ENCODE measurements around the gene NR3C1. TPM values are rescaled to one million over a fixed set of nuclear protein-coding genes. Genes with fewer than 3 reads are reported as not detected.

The NR3C1 gene
- total and polyA plus RNA-seq, 2 donors (not counting 1 experiment from before 2014, with no cell fraction given): 17.6 to 218 TPM

GRCh38 chr5:143258559-143259253 is 144.8 kb downstream of the NR3C1 start:
- H3K9me3 ChIP-seq (ENCODE audit: control extremely low read depth in 1 of 3, control insufficient read depth in 2 of 3, insufficient read depth in 1 of 3, low read length in 2 of 3): no peaks in the 10 kb centered on the region
- H3K9ac ChIP-seq (ENCODE audit: low read length): no peak overlapping the region
- POLR2A ChIA-PET: no interaction called here
- H3K4me2 ChIP-seq (replicated peaks; ENCODE audit: low read depth, low read length, poor library complexity, severe bottlenecking): no peak overlapping the region
- H3K79me2 ChIP-seq (ENCODE audit: control insufficient read depth, insufficient read depth, low read length): no peaks in the 10 kb centered on the region
- H4K20me1 ChIP-seq (ENCODE audit: control insufficient read depth, insufficient read depth, low read length, poor library complexity, severe bottlenecking): no peaks in the 10 kb centered on the region
- no peaks in the 10 kb centered on the region for H3K36me3 ChIP-seq (replicated peaks in 1 of 2; ENCODE audit: control extremely low read depth in 1 of 2, control insufficient read depth in 1 of 2, extremely low read depth in 1 of 2, insufficient read depth in 2 of 2, low read length in 1 of 2)
- no peaks in the 10 kb centered on the region for H3K4me1 ChIP-seq (ENCODE audit: control insufficient read depth in 2 of 2, insufficient read depth in 2 of 2, low read length in 2 of 2)
- H2AFZ ChIP-seq (ENCODE audit: insufficient read depth, low read depth, low read length, poor library complexity, severe bottlenecking): no peak overlapping the region
- Mint-ChIP-seq H3K27ac (no peak overlapping the region), H3K27me3 (no peaks in the 10 kb centered on the region), H3K4me3 (no peak overlapping the region), H3K9me3 (ENCODE audit: insufficient read depth) (no peaks in the 10 kb centered on the region), H3K4me1 (no peaks in the 10 kb centered on the region)
- H3K27me3 ChIP-seq (replicated peaks in 1 of 4; ENCODE audit: control extremely low read depth in 1 of 4, control insufficient read depth in 3 of 4, insufficient read depth in 4 of 4, low read length in 3 of 4): no peaks in the 10 kb centered on the region
- intact Hi-C loops (cut with micrococcal nuclease): no loop called here
- no peak overlapping the region for H3K4me3 ChIP-seq (ENCODE audit: control extremely low read depth in 1 of 5, extremely low read depth in 1 of 5, insufficient read depth in 1 of 5, low read depth in 2 of 5, low read length in 4 of 5)
- no peak for DNase-seq
- no peak for ATAC-seq (ENCODE audit: low read depth)
- CTCF ChIA-PET: interaction anchor here (0.6 kb wide), 1 partner anchor 464 kb away, joined by 3 read pairs; no protein-coding TSS in a partner anchor
- no peak overlapping the region for H3K27ac ChIP-seq (ENCODE audit: low read length in 2 of 2)
- TF ChIP-seq EZH2 (IDR thresholded peaks at IDR 0.05; ENCODE audit: borderline replicate concordance, insufficient read depth, low read depth, low read length, poor library complexity, severe bottlenecking): no peak
- no peak for TF ChIP-seq CTCF (IDR thresholded peaks at IDR 0.05)
- WGBS (ENCODE audit: insufficient coverage): 98% methylated on average over 8 of the region's 12 CpGs

GRCh38 chr5:143254819-143255218 is 148.7 kb downstream of the NR3C1 start:
- no peak for TF ChIP-seq CTCF (IDR thresholded peaks at IDR 0.05)
- no peak for TF ChIP-seq EZH2 (IDR thresholded peaks at IDR 0.05; ENCODE audit: borderline replicate concordance, insufficient read depth, low read depth, low read length, poor library complexity, severe bottlenecking)
- Mint-ChIP-seq H3K4me1 (peaks cover 9% of the 10 kb centered on the region), H3K4me3 (no peak overlapping the region), H3K27me3 (no peaks in the 10 kb centered on the region), H3K9me3 (ENCODE audit: insufficient read depth) (no peaks in the 10 kb centered on the region), H3K27ac (no peak overlapping the region)
- H3K9ac ChIP-seq (ENCODE audit: low read length): no peak overlapping the region
- 86% methylated on average over 1 of the region's 7 CpGs for WGBS (ENCODE audit: insufficient coverage)
- no peaks in the 10 kb centered on the region for H4K20me1 ChIP-seq (ENCODE audit: control insufficient read depth, insufficient read depth, low read length, poor library complexity, severe bottlenecking)
- H3K4me3 ChIP-seq (ENCODE audit: control extremely low read depth in 1 of 5, extremely low read depth in 1 of 5, insufficient read depth in 1 of 5, low read depth in 2 of 5, low read length in 4 of 5): no peak overlapping the region
- no peak overlapping the region for H2AFZ ChIP-seq (ENCODE audit: insufficient read depth, low read depth, low read length, poor library complexity, severe bottlenecking)
- intact Hi-C loops (cut with micrococcal nuclease): no loop called here
- H3K4me1 ChIP-seq (ENCODE audit: control insufficient read depth in 2 of 2, insufficient read depth in 2 of 2, low read length in 2 of 2): peaks cover 0 to 3% of the 10 kb centered on the region in 2 donors
- H3K27ac ChIP-seq (ENCODE audit: low read length in 2 of 2): no peak overlapping the region
- ATAC-seq (ENCODE audit: low read depth) (no peak), DNase-seq (no peak)
- no peak overlapping the region for H3K4me2 ChIP-seq (replicated peaks; ENCODE audit: low read depth, low read length, poor library complexity, severe bottlenecking)
- no peaks in the 10 kb centered on the region for H3K36me3 ChIP-seq (replicated peaks in 1 of 2; ENCODE audit: control extremely low read depth in 1 of 2, control insufficient read depth in 1 of 2, extremely low read depth in 1 of 2, insufficient read depth in 2 of 2, low read length in 1 of 2)
- ChIA-PET CTCF (interaction anchor here (0.7 kb wide), 1 partner anchor 34 kb away, joined by 3 read pairs; no protein-coding TSS in a partner anchor), POLR2A (no interaction called here)
- no peaks in the 10 kb centered on the region for H3K27me3 ChIP-seq (replicated peaks in 1 of 4; ENCODE audit: control extremely low read depth in 1 of 4, control insufficient read depth in 3 of 4, insufficient read depth in 4 of 4, low read length in 3 of 4)
- H3K79me2 ChIP-seq (ENCODE audit: control insufficient read depth, insufficient read depth, low read length): no peaks in the 10 kb centered on the region
- H3K9me3 ChIP-seq (ENCODE audit: control extremely low read depth in 1 of 3, control insufficient read depth in 2 of 3, insufficient read depth in 1 of 3, low read length in 2 of 3): no peaks in the 10 kb centered on the region
